HUES48 (cell line): ENCODE results near the gene CDH15.
"Not testable (repeated sequence)": the region's sequence is repeated elsewhere in the genome, so short reads cannot be mapped to it uniquely, and the experiment has no call there.

ENCODE experiments used
- H3K27ac ChIP-seq: one replicate; pipeline ENCODE4 v1.7.0; 2013; ENCODE audit warnings: low read depth, low read length, inconsistent platforms
- H3K27me3 ChIP-seq: 2 replicates; pipeline ENCODE4 v1.6.1; 2013; ENCODE audit warnings: mild to moderate bottlenecking, low read length; ENCODE audit not compliant: control insufficient read depth, insufficient read depth
- H3K36me3 ChIP-seq: 2 replicates; pipeline ENCODE4 v1.6.1; 2013; ENCODE audit warnings: low read length; ENCODE audit not compliant: control insufficient read depth, insufficient read depth
- H3K4me1 ChIP-seq: 2 replicates; pipeline ENCODE4 v1.6.1; 2013; ENCODE audit warnings: mild to moderate bottlenecking, low read length; ENCODE audit not compliant: control insufficient read depth, insufficient read depth
- H3K4me3 ChIP-seq: 2 replicates; pipeline ENCODE4 v1.5.1; 2013; ENCODE audit warnings: mild to moderate bottlenecking, low read depth, low read length
- H3K9ac ChIP-seq: 2 replicates; pipeline ENCODE4 v1.6.1; 2013; ENCODE audit warnings: mild to moderate bottlenecking, low read depth, low read length, moderate library complexity
- H3K9me3 ChIP-seq: 2 replicates; pipeline ENCODE4 v1.6.1; 2013; ENCODE audit warnings: low read length; ENCODE audit not compliant: control insufficient read depth, insufficient read depth

The CDH15 gene

GRCh38 chr16:89237733-89238132 is 66.2 kb downstream of the CDH15 start:
- Histone ChIP-seq H3K4me3 (no peak overlapping the region), H3K4me1 (no peaks in the 10 kb centered on the region), H3K27me3 (no peaks in the 10 kb centered on the region), H3K27ac (no peak overlapping the region), H3K9ac (no peak overlapping the region), H3K9me3 (peaks cover 10% of the 10 kb centered on the region), H3K36me3 (peaks cover 16% of the 10 kb centered on the region)

GRCh38 chr16:89241187-89242007 is 69.8 kb downstream of the CDH15 start:
- peak overlapping the region; percentile 78 for H3K4me3 ChIP-seq
- peak overlapping the region; percentile 93 for H3K27ac ChIP-seq
- no peaks in the 10 kb centered on the region for H3K27me3 ChIP-seq
- H3K9me3 ChIP-seq = no peaks in the 10 kb centered on the region
- H3K9ac ChIP-seq = peak overlapping the region; percentile 76
- no peaks in the 10 kb centered on the region for H3K4me1 ChIP-seq
- no peaks in the 10 kb centered on the region for H3K36me3 ChIP-seq

GRCh38 chr16:89242795-89243200 is 71.2 kb downstream of the CDH15 start:
- Histone ChIP-seq H3K4me1 (no peaks in the 10 kb centered on the region), H3K27me3 (0 out of 2 replicates have a peak, but pooled peaks cover under 1% of the 10 kb centered on the region), H3K9me3 (no peaks in the 10 kb centered on the region), H3K27ac (no peak overlapping the region), H3K36me3 (no peaks in the 10 kb centered on the region), H3K9ac (no peak overlapping the region), H3K4me3 (no peak overlapping the region)

GRCh38 chr16:89243664-89244063 is 72.1 kb downstream of the CDH15 start:
- no peak overlapping the region for H3K9ac ChIP-seq
- no peak overlapping the region for H3K27ac ChIP-seq
- no peaks in the 10 kb centered on the region for H3K9me3 ChIP-seq
- H3K36me3 ChIP-seq = no peaks in the 10 kb centered on the region
- no peak overlapping the region for H3K4me3 ChIP-seq
- no peaks in the 10 kb centered on the region for H3K4me1 ChIP-seq
- peaks cover 9% of the 10 kb centered on the region for H3K27me3 ChIP-seq

GRCh38 chr16:89244264-89244663 is 72.7 kb downstream of the CDH15 start:
- H3K27ac ChIP-seq, H3K9ac ChIP-seq, H3K36me3 ChIP-seq, H3K9me3 ChIP-seq, H3K4me3 ChIP-seq, H3K4me1 ChIP-seq: not testable (repeated sequence)
- peaks cover 11% of the 10 kb centered on the region for H3K27me3 ChIP-seq

GRCh38 chr16:89244754-89245153 is 73.2 kb downstream of the CDH15 start:
- Histone ChIP-seq H3K27ac (no peak overlapping the region), H3K9me3 (no peaks in the 10 kb centered on the region), H3K36me3 (no peaks in the 10 kb centered on the region), H3K27me3 (peaks cover 11% of the 10 kb centered on the region), H3K4me3 (no peak overlapping the region), H3K9ac (no peak overlapping the region), H3K4me1 (no peaks in the 10 kb centered on the region)
